GM21576 (cell line): ENCODE data around the gene ENTPD7.
"Not testable (repeated sequence)": the region's sequence is repeated elsewhere in the genome, so short reads cannot be mapped to it uniquely, and the experiment has no call there.

Source experiments
- ATAC-seq: cut with Tn5 transposase; IDR thresholded peaks from one replicate; pipeline ENCODE4 v1.9.1; 2021; ENCODE audit warnings: mild to moderate bottlenecking, moderate library complexity; ENCODE audit not compliant: unreplicated experiment

Gene ENTPD7, protein sequence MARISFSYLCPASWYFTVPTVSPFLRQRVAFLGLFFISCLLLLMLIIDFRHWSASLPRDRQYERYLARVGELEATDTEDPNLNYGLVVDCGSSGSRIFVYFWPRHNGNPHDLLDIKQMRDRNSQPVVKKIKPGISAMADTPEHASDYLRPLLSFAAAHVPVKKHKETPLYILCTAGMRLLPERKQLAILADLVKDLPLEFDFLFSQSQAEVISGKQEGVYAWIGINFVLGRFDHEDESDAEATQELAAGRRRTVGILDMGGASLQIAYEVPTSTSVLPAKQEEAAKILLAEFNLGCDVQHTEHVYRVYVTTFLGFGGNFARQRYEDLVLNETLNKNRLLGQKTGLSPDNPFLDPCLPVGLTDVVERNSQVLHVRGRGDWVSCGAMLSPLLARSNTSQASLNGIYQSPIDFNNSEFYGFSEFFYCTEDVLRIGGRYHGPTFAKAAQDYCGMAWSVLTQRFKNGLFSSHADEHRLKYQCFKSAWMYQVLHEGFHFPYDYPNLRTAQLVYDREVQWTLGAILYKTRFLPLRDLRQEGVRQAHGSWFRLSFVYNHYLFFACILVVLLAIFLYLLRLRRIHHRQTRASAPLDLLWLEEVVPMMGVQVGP

DNA sequence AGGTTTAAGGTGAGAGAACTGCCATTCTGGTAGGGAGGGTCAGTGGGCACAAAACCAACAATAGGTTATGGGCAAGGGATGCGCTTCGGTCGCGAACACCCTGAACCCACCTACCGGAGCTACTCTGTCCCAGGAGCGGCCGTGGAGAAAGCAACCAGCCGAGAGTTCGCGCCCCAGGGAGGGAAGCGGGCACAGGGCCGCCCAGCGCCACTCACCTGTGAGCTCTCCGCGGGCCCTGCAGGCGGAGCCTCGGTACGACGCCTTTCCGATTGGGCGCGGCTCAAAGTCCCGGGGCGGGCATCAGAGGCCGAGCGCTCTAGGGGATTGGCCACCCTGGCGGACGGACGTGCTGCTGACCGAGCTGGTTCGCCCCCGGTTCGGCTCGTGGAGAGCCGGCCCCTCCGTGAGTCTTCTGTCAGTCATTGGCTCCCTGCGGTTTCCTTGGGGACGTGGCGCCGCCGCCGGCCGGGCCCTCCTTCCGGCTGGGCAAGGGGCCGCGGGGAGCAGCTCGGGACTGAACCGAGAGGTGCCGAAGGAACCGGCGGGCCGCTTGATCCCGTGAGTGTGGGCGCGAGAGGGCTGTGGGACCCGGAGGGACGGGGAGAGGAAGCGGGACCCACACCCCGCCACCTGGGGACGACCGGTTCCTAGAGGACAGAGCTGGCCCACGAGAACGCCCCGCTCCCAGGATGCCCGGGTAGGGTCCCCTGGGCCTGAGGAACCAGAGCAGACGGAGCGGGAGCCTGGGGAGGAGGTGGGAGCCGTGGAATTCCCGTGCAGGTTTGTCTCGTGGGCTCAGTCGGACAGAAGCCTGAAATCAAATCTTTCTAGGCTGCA, at the start of gene ENTPD7:
TSS of gene ENTPD7 (plus strand) at position 479 of the 837 bp plus-strand sequence. CDS start 448 bp downstream, outside the sequence.
- peak; percentile 98 for ATAC-seq

DNA sequence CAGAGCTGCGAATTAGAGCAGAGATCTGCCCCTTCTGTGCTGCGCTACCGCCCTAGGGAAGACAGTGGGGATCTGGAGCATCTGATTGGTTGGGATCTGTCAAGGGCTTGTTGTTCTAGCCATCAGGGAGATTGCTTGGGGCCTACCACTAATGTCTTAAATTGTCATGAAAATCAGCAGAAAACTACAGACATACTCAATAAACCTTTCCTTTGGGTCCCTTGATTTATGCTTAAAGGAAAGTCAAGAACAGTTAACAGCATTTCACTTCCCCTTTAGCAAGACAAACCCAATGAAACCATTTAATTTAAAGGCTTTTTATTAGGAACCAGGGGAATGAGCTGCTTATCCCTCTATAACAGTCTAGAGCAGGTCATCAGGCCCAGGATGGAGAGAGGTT, 49.1 kb upstream of the ENTPD7 start:
- no peak for ATAC-seq

DNA sequence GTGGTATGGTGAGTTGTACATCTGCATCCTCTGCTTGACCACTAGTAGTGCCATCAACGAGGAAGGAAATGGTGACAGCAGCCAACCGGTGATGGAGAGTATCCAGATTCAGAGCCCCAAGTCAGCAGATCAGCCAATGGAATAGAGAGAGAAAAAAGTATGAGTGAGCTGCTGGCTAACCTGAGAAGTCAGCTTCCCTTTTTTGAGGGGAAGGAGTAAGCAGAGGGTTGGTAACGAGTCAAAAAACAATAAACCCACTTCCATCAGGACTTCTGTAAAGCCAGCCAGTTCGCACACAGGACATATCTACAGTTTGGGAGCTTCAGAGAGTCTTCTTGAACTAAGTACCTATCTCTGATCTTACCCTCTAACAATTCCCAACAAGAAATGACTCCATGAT, 48.0 kb upstream of the ENTPD7 start:
- ATAC-seq, result no peak

DNA sequence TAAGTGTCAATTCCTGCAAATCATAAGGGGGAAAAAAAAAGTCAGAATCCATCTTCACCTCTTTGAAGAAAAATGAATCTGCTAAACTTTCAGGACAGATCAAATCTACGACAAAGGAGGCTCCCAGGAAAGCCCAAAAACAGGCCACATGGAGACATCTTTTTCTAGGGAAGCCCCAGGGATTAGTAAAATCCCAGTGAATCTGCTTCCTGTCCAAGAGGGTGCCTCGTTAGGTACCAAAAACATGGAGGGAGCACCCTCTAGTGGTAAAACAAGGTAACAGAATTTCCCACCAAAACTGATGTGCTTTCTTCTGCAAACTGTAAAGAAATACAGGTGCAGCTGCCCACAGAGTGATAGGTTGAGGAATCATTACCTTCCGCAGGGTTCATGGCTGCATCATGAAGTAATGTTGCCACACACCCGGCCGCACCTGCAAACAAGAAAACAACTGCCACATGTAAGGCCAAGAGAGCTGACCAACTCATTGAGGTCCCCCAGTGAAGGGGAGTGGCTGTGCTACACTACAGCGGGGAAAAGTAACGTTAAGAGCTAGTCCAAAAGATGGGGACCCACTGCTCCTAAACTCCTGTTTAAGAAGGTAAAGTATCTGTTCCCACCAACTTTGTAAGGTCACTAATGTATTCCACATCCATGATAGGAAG, 47.0 kb upstream of the ENTPD7 start:
- no peak for ATAC-seq

DNA sequence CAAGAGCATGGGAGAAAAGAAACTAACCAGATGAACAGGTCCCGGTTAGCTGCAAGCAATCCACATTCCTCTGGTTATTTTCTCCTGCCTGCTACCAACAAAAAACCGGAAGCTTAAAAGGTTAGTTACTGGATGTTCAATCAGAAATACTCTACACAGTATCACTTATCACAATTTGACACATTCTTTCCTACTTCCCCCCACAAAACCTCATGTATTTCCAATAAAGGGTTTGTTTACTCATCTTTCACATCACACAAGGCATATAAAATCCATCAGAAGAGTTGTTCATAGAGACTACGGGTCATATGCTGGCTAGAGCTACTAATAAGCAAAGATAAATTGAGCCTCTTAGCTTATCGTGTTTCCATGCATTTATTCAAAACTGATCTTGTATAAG, 43.9 kb upstream of the ENTPD7 start:
- no peak for ATAC-seq

DNA sequence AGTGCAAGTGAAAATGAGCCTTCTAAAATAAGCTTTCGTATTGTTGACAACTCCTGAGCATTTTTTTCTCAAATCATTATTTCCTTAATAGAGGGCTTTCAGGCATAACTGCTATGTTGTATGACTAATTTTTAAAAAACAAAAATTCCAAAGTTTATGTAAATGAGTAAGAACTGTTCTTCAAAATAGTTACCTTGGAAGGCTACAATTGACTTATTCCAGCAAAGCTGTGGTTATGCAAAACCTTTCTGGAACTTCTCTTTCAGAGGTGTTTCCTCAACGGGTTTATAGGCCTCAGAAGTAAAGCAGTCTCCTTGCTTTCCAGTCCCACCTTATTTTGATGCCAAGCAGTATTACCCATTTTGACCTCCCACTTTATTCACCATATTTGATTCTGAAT, 41.6 kb upstream of the ENTPD7 start:
- ATAC-seq, result no peak

DNA sequence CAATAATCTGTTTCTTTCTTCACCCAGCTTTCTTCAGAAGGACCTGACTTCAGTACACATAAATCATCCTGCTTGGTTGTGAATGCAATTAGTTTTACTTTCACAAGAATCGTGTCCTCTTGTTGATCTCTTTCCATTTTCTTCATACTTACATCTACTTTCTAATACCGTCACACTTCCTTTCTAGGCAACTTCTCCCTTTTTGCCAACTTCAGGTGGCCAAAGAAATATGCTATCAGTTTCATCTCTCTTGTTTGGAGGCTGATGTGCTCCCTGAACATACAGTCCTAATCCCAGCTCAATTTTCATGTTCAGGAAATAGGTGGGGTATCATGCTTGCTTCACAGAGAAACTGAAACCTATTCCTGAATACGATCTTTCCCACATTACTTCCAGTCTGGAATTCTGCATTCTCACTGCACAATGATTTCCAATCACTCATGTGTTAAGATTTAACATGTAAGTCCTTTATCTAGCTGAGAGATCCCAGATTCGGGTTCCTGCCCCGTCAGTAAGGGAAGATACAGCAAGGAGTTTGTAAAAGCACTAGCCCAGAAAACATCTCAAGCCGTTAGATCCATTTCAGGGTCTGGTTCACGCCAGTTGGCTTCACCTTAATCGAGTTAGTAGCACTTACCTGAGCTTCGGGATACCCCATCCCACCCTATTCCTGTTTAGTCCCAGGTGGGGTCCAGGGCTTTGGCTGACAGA, 40.1 kb upstream of the ENTPD7 start:
- ATAC-seq, result no peak

DNA sequence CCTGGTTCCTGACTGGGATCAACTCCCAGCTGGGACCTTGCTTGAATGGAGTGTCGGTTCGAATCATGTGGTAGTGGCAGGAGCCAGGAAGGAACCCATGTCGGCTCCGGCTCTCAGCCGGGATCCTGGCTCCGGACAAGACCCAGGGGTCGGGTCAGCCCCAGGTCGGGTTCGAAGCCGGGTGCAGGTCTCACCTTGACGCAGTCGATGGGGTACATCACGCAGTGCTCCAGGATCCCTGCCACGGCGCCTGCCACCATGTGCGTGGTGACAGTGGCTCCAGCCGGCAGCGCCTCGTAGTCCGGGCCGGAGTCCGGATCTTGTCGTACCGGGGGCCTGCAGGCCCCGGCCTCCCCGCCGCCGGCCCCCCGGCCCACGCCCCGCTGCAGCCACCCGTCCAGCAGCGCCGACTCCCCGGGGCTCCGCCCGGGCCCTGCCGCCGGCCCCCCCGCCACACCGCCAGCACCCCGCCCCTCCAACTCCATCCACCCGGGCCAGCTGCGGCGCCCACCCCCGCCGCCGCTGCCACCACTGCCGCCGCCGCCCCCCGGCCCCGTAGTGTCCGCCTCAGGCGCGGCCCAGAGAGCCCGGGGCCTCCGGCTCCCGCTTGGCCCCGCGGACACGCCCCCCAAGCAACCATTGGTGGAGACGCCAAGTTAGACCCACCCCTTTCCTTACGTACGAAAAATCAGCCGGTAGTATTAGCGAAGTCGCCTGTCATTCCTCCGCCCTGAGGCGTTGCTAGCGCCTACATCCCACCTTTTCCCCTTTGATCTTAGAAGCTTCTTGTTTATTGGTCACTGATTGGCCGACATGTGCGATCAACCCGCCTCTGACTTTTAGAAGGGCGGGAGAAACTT, 39.2 kb upstream of the ENTPD7 start, which contains the start of gene SLC25A28:
TSS of gene SLC25A28 (minus strand) at position 589 of the 860 bp plus-strand sequence. CDS start at position 485, 104 bp downstream.
- ATAC-seq, result peak; percentile 80

DNA sequence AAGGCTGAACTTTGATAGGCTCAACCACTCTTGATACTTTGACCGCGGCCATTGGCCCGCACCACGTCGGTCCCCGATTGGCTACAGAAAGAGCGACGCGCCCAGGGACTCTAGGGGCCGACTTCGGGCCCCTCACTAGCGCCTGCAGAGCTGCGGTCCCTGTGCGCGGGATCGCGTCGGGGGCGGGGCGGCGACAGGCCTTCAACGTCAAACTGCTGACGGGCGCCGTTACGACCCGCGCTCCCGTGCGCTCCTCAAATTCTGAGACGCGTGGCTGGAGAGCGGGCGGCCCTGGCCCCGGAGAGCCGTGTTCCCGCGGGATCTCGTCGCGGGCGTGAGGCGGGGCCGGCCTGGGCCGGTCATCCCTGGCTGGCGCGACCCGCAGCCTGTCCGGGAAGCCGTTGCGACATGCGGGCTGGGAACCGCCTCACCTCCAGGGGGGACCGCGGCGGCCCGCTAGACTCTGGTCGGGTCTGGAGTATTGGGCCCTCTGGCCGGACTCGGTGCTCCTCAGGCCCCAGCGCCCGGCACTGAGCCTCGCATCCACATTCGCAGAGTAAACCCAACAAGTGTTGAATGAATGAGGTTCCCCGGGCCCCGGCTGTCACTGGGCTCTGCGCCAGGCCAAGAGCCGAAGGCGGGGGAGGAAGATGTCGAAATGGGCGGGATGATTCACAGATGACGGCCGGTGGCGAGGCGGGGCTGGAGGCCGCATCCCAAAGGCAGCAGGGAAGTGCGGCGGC, 38.4 kb upstream of the ENTPD7 start:
- peak; percentile 87 for ATAC-seq

DNA sequence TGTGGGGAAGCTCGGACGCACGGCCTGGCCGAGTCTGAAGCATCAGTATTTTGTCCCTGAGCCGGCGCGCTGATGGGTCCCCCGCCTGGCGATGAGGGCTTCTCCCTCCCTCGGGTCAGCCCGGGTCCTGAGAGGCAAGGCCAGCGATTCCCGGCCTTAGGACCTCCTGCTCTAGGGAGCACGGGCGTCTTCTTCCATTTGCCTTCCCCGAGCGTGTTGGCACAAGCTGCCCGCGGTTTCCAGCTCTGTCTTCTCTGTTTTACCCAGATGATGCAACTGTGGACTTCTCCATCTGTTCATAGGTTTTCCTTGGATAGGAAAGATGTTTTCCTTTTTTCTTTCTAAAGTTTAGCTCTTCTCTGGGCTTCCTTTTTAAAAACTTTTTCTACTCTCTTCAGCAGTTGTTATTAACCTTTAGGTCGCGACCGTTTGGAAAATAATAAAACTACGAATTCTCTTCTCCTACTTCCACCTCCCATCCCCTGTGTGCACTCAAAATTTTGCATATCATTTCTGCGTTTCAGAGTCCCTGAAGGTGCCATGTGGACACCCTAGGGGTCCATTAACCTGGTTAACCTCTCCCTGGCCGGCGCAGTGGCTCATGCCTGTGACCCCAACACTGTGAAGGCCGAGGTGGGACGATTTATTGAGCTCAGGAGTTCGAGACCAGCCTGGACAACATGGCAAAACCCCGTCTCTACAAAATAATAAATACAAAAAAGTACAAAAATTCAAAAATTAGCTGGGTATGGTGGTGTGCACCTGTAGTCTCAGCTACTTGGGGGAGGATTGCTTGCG, 37.7 kb upstream of the ENTPD7 start:
- no peak for ATAC-seq

DNA sequence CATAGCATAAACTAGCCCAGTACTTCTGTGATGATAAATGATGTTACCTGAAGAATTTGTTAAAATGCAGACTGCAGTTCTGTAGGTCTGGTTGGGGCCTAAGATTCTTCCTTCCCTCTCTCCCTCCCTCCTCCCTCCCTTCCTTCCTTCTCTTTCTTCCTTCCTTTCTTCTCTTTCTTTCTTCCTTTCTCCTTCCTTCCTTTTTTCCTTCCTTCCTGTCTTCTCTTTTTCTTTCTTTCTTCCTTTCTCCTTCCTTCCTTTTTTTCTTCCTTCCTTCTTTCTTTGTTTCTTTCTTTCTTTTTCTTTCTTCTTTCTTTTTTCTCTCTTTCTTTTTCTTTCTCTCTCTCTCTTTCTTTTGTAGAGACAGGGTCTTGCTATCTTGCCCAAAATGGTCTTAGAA, 35.4 kb upstream of the ENTPD7 start:
- ATAC-seq, result no peak

DNA sequence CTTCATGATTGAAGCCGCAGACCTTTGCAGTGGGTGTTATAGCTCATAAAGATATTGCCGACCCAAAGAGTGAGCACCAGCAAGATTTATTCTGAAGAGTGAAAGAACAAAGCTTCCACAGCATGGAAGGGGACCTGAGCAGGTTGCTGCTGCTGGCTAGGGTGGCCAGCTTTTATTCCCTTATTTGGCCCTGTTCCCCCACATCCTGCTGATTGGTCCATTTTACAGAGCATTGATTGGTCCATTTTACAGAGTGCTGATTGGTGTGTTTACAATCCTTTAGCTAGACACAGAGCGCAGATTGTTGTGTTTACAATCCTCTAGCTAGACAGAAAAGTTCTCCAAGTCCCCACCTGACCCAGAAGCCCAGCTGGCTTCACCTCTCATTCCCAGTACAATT, 34.2 kb upstream of the ENTPD7 start:
- ATAC-seq, result not testable (repeated sequence)

DNA sequence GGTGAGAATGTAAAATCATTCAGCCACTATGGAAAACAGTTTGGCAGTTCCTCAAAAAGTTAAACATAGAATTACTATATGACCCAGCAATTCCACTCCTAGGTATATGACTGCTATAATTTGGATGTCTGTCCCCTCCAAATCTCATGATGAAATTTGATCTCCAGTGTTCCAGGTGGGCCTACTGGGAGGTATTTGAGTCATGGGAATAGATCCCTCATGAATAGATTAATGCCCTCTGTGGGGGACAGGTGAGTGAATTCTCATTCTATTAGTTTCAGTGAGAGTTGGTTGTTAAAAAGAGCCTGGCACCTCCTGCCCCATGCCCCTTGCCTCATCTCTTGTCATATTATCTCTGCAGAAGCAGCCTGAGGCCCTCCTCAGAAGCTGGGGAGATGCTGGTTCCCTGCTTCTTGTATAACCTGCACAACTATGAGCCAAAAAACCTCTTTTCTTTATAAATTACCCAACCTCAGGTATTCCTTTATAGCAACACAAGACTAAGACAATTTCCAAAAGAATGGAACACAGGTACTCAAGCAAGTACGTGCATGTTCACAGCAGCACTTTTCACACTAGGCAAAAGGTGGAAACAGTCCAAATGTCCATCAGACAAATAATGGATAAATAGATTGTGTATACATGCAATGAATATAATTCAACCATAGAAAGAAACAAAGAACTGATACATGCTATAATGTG, 30.2 kb upstream of the ENTPD7 start:
- no peak for ATAC-seq

DNA sequence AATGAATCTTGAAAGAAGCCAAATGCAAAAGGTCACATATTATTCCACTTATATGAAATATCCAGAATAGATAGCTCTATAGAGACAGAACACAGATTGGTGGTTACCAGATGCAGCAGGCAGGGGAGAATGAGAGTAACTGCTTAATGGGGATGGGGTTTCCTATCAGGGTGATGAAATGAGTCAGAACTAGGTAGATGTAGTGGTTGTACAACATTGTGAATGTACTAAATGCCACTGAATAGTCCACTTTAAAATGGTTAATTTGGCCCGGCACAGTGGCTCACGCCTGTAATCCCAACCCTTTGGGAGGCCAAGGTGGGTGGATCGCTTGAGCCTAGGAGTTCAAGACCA, 29.7 kb upstream of the ENTPD7 start:
- ATAC-seq, result no peak

DNA sequence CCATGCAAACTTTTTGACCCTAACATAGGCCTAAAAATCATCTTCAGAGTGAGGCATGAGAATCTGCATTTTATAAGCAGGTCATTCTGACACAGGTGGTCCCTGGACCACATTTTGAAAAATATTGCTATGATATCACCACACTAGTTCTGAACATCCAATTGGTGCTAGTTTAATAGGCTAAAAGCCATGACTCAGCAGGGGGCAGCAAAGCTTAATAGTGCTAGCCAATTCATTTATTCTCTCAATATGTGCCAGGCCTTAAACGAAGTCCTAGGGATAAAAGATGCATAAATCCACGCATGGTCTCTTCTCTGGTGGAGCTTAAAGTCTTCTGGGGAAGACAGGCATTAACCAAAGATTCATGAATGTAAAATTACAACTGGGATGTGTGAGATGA, 28.9 kb upstream of the ENTPD7 start:
- no peak for ATAC-seq

DNA sequence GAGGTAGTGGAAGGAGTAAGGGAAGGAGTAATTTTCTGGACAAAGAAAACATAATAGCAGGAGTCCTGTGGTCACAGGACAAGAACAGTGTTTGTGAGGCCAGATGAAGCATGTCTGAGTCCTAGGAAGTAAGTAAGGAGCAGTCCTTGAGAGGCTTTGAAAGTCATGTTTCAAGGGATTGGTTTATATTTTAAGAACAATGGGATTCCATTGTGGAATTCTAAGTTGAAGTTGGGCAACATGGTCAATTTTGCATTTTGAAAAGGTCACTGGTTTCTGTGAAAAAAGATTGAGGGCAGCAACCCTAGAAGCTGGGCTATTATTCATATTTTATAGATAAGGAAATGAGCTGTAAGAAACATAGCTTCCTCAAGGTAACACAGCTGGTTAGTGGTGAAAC, 28.3 kb upstream of the ENTPD7 start:
- ATAC-seq, result no peak

DNA sequence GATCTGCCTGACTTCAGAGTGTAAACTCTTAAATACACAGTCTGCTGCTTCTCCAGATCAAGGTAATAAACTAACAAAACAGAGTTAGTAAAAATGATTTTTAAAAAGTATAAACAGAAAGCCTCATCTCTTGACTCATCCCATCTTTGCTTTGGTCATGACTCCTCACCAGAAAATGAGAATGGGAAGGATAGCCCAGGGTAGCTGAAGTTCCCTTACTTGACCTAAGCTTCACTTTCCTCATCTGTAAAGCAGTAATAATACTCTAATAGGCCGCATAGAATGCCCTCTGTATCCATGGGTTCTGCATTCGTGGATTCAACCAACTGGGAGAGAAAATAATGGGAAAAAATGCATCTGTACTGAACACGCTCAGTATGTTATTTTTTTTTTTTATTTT, 27.8 kb upstream of the ENTPD7 start:
- ATAC-seq, result no peak
